Motor neuron (in vitro differentiated cells): Measurements from ENCODE around the gene PRR19. TPM values are rescaled to one million over a fixed set of nuclear protein-coding genes. Genes with fewer than 3 reads are reported as not detected.

ENCODE experiments used
- total RNA-seq, 8 experiments: library from RNA; unstranded; fragments of 300-600 nt; gene quantifications; 2 replicates each; pipeline versions ENCODE4 v1.2.3 to v1.2.4, GENCODE V29; 2022

PRR19 gene
- total RNA-seq, 8 experiments from 2014 or later, result 0.92 to 2.6 (median 1.1) TPM

Other genes starting within 250 kb of the PRR19 start
- gene GRIK5, start 231.9 kb upstream of the PRR19 start, total RNA-seq, result 10 to 100 TPM in 3 of 8 experiments, 1 to 10 TPM in 3, under 1 TPM in 2; 0.41 to 19.5 (median 6.1) TPM
- 10 to 100 TPM in 6 of 8 experiments, 1 to 10 TPM in 2; 7.4 to 17.4 (median 11.6) TPM for gene ZNF574, start 226.0 kb upstream of the PRR19 start, total RNA-seq
- gene POU2F2, start 169.7 kb upstream of the PRR19 start, total RNA-seq, result 10 to 100 TPM in 4 of 8 experiments, 1 to 10 TPM in 2, under 1 TPM in 2; 0.54 to 30.6 (median 7.7) TPM
- gene DEDD2, start 84.5 kb upstream of the PRR19 start, total RNA-seq, result 10 to 100 TPM; 17.9 to 35.9 (median 24.7) TPM
- 10 to 100 TPM in 2 of 8 experiments, 1 to 10 TPM in 6; 5.1 to 14.1 (median 8.0) TPM for gene ZNF526, start 81.8 kb upstream of the PRR19 start, total RNA-seq
- gene GSK3A, start 59.5 kb upstream of the PRR19 start, total RNA-seq, result 10 to 100 TPM; 17.7 to 30.0 (median 26.5) TPM
- gene ERF, start 47.0 kb upstream of the PRR19 start, total RNA-seq, result 10 to 100 TPM in 7 of 8 experiments, 1 to 10 TPM in 1; 8.4 to 55.4 (median 17.4) TPM
- 10 to 100 TPM; 15.8 to 59.1 (median 27.9) TPM for gene CIC, start 32.9 kb upstream of the PRR19 start, total RNA-seq
- gene PAFAH1B3, start 492 bp downstream of the PRR19 start, total RNA-seq, result 100 to 1,000 TPM in 4 of 8 experiments, 10 to 100 TPM in 4; 19.2 to 230 (median 114) TPM
- 10 to 100 TPM in 2 of 8 experiments, 1 to 10 TPM in 4, under 1 TPM in 1, not detected in 1; 0.42 to 18.5 (median 5.9) TPM for gene TMEM145, start 11.2 kb downstream of the PRR19 start, total RNA-seq
- gene MEGF8, start 23.5 kb downstream of the PRR19 start, total RNA-seq, result 10 to 100 TPM in 7 of 8 experiments, 1 to 10 TPM in 1; 9.8 to 72.2 (median 28.7) TPM
- 1 to 10 TPM in 3 of 8 experiments, under 1 TPM in 3, not detected in 2; 0.76 to 4.6 (median 1.1) TPM for gene CNFN, start 88.2 kb downstream of the PRR19 start, total RNA-seq
- 10 to 100 TPM in 3 of 8 experiments, 1 to 10 TPM in 5; 4.2 to 13.5 (median 7.2) TPM for gene LIPE, start 125.3 kb downstream of the PRR19 start, total RNA-seq
- under 1 TPM in 5 of 8 experiments, not detected in 3; 0.11 to 0.57 (median 0.36) TPM for gene CXCL17, start 140.8 kb downstream of the PRR19 start, total RNA-seq
- gene CEACAM1, start 226.3 kb downstream of the PRR19 start, total RNA-seq, result 10 to 100 TPM in 1 of 8 experiments, 1 to 10 TPM in 4, under 1 TPM in 3; 0.14 to 15.7 (median 1.3) TPM